ENCODE data around the gene DNAH2. TPM values are rescaled to one million over a fixed set of nuclear protein-coding genes. Genes with fewer than 3 reads are reported as not detected.

DNAH2 gene
- polyA plus RNA-seq, 1 of the 3 experiments (the other 2 are of a cell fraction): 0.13 TPM

- Histone ChIP-seq H3K4me2 (peak overlapping the region; percentile 84), H3K4me1 (ENCODE audit: control insufficient read depth in 1 of 2, insufficient read depth in 2 of 2, low read depth in 1 of 2, low read length in 1 of 2) (peaks cover 12 to 17% of the 10 kb centered on the region in 2 experiments; a peak in 3 of 4 replicates), H3K27ac (ENCODE audit: low read depth in 2 of 2, low read length in 1 of 2) (peak overlapping the region; percentile 97 to 98), H3K36me3 (replicated peaks in 1 of 2; ENCODE audit: control insufficient read depth in 1 of 2, insufficient read depth in 2 of 2, low read length in 1 of 2) (peaks cover 0 to 9% of the 10 kb centered on the region in 2 experiments), H3K27me3 (ENCODE audit: insufficient read depth) (no peaks in the 10 kb centered on the region), H3K9ac (peak overlapping the region; percentile 99), H3K4me3 (ENCODE audit: low read depth in 2 of 2, low read length in 1 of 2) (peak overlapping the region; percentile 80 to 91), H3K79me2 (ENCODE audit: insufficient read depth) (peaks cover 82% of the 10 kb centered on the region), H2AFZ (ENCODE audit: low read depth) (no peak overlapping the region), H3F3A (replicated peaks; ENCODE audit: insufficient read depth) (peaks cover 27% of the 10 kb centered on the region), H4K20me1 (ENCODE audit: insufficient read depth) (no peaks in the 10 kb centered on the region), H3K9me3 (no peaks in the 10 kb centered on the region), H3K9me2 (no peaks in the 10 kb centered on the region)
- POLR2A ChIA-PET: interaction anchor here (0.6 to 4.5 kb wide), 29 partner anchors 13 to 651 kb away, joined by 3 to 53 read pairs (median 5); partner anchors contain the start of genes ATP1B2, CHD3, CYB5D1 and DNAH2
- TF ChIP-seq REST (IDR thresholded peaks at IDR 0.05; ENCODE audit: low read depth, low read length) (peak; percentile 62; the same call in 1 of the 2 replicates), NFIC (IDR thresholded peaks at IDR 0.05; ENCODE audit: borderline replicate concordance) (no peak), GABPA (IDR thresholded peaks at IDR 0.05; ENCODE audit: low read depth) (peak; percentile 70), EP300 (IDR thresholded peaks at IDR 0.05; ENCODE audit: borderline replicate concordance in 1 of 2, low read depth in 1 of 2, low read length in 1 of 2) (peak in 1 of 2 experiments; percentile 50; a peak in 1 of 4 replicates), MXI1 (IDR thresholded peaks at IDR 0.05; ENCODE audit: low read depth, low read length) (0 out of 2 replicates have a peak, but pooled peaks have one; percentile 8), CHD2 (IDR thresholded peaks at IDR 0.05; ENCODE audit: low read length, partially characterized antibody) (no peak), MAX (IDR thresholded peaks at IDR 0.05; ENCODE audit: low read depth) (0 out of 2 replicates have a peak, but pooled peaks have one; percentile 13), RFX5 (IDR thresholded peaks at IDR 0.05; ENCODE audit: low read length) (no peak), PBX3 (IDR thresholded peaks at IDR 0.05) (peak; percentile 6; the same call in 1 of the 2 replicates), FOXJ3 (CRISPR knock-in tag; IDR thresholded peaks at IDR 0.05) (no peak), FOXM1 (IDR thresholded peaks at IDR 0.05; ENCODE audit: low read depth) (no peak), SIN3A (IDR thresholded peaks at IDR 0.05; ENCODE audit: borderline replicate concordance, low read depth, low read length) (peak; percentile 29; the same call in 1 of the 2 replicates), RCOR1 (IDR thresholded peaks at IDR 0.05; ENCODE audit: low read length) (no peak), POLR2AphosphoS5 (IDR thresholded peaks at IDR 0.05; ENCODE audit: low read depth, low read length) (peak; percentile 95), USF2 (IDR thresholded peaks at IDR 0.05; ENCODE audit: borderline replicate concordance, low read depth, low read length) (no peak), YY1 (IDR thresholded peaks at IDR 0.05; ENCODE audit: low read depth) (no peak), MEF2A (IDR thresholded peaks at IDR 0.05; ENCODE audit: borderline replicate concordance, low read depth) (no peak), JUND (IDR thresholded peaks at IDR 0.05) (peak; percentile 20; the same call in 1 of the 2 replicates), CTCF (IDR thresholded peaks at IDR 0.05) (no peak), RXRA (IDR thresholded peaks at IDR 0.05; ENCODE audit: borderline replicate concordance, low read depth) (no peak), ELF1 (IDR thresholded peaks at IDR 0.05) (peak; percentile 67), TAF1 (IDR thresholded peaks at IDR 0.05; ENCODE audit: borderline replicate concordance, low read depth, low read length) (peak; percentile 83), FOSL2 (IDR thresholded peaks at IDR 0.05; ENCODE audit: borderline replicate concordance, low read depth) (no peak), TCF12 (IDR thresholded peaks at IDR 0.05) (no peak)
- DNase-seq: peak; percentile 80
- CTCF ChIA-PET: interaction anchor here (0.6 to 7.4 kb wide), 24 partner anchors 13 to 172 kb away, joined by 3 to 166 read pairs (median 8); partner anchors contain the start of genes ATP1B2, DNAH2, EFNB3 and MPDU1
- WGBS (ENCODE audit: low lambda C conversion rate): under 1% methylated on average over 29 of the region's 30 CpGs
These were observed 31.1 kb upstream of the DNAH2 start for GRCh38 chr17:7686222-7687071.

All from SK-N-SH (cell line).